ENCODE results near the gene SEC24D. TPM values are rescaled to one million over a fixed set of nuclear protein-coding genes. Genes with fewer than 3 reads are reported as not detected.

The SEC24D gene
- total and polyA plus RNA-seq, 2 of the 8 experiments (the other 6 are each of a cell fraction or from before 2014, with no cell fraction given), result 28.9 to 91.6 TPM

DNA sequence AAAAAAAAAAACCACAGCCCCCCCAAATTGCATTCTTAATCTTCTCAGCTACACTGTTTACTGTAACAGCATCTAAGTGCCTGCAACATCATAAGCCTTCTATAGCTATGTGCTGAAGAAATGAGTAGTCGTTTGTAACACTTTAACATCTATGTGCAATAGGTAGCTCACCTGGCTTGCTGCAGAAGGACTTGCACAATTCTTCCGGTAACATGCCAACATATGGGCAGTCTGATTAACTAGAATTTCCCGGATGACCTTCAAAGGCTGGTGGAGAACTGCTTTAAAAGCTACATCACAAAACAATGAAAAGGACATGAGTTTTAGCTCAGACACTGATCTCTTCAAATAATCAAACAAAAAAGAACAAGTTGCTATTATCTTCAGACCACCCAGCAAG lies 97.8 kb downstream of the SEC24D start:
- H3K79me2 ChIP-seq (ENCODE audit: control insufficient read depth in 1 of 2, insufficient read depth in 2 of 2, low read length in 2 of 2), result no peaks in the 10 kb centered on the region
- peak overlapping the region in 1 of 4 experiments; percentile 34; a peak in 1 of 7 replicates for H3K9ac ChIP-seq (replicated peaks in 1 of 4; ENCODE audit: extremely low read depth in 1 of 4, low read depth in 3 of 4, low read length in 3 of 4)
- no peak overlapping the region for H3K56ac ChIP-seq (replicated peaks; ENCODE audit: insufficient read length, low read depth, low read length)
- FAIRE-seq (no peak), DNase-seq (ENCODE audit: low read depth in 1 of 2, low spot score in 2 of 2) (no peak)
- H2BK15ac ChIP-seq (ENCODE audit: low read length), result no peak overlapping the region
- H2BK20ac ChIP-seq (ENCODE audit: low read length), result no peak overlapping the region
- H4K8ac ChIP-seq (ENCODE audit: extremely low read depth, insufficient read depth, low read length), result no peak overlapping the region
- no peaks in the 10 kb centered on the region for H3K27me3 ChIP-seq (replicated peaks in 1 of 4; ENCODE audit: control insufficient read depth in 3 of 4, extremely low read depth in 1 of 4, insufficient read depth in 3 of 4, low read length in 3 of 4)
- no peak overlapping the region for H3K23ac ChIP-seq (ENCODE audit: insufficient read length)
- H2AK5ac ChIP-seq (ENCODE audit: low read depth, low read length), result no peak overlapping the region
- H2AFZ ChIP-seq (ENCODE audit: low read length), result no peak overlapping the region
- H3K9me3 ChIP-seq (ENCODE audit: insufficient read depth in 2 of 2, low read depth in 1 of 2, low read length in 1 of 2), result no peaks in the 10 kb centered on the region
- no peak overlapping the region for H4K5ac ChIP-seq (ENCODE audit: insufficient read length, low read depth, low read length)
- ChIA-PET CTCF (ENCODE audit: partially characterized antibody) (interaction anchor here (1.6 to 2.6 kb wide), 2 partner anchors 9 to 153 kb away, joined by 5 to 7 read pairs; no protein-coding TSS in a partner anchor), POLR2A (ENCODE audit: partially characterized antibody) (no interaction called here)
- no peak overlapping the region for H3K18ac ChIP-seq (ENCODE audit: extremely low read depth, low read length)
- H4K91ac ChIP-seq (replicated peaks; ENCODE audit: insufficient read length, low read length), result no peak overlapping the region
- no peak overlapping the region for H3K27ac ChIP-seq (ENCODE audit: low read depth, low read length)
- no peak overlapping the region for H3K14ac ChIP-seq (ENCODE audit: insufficient read length)
- no peaks in the 10 kb centered on the region for H3K4me1 ChIP-seq (replicated peaks in 1 of 4; ENCODE audit: control insufficient read depth in 3 of 4, insufficient read depth in 4 of 4, low read length in 3 of 4)
- no peak overlapping the region for H2BK120ac ChIP-seq (replicated peaks; ENCODE audit: low read depth, low read length)
- no peak overlapping the region for H3K4me2 ChIP-seq (ENCODE audit: insufficient read depth in 1 of 2, low read depth in 2 of 2, low read length in 2 of 2)
- TF ChIP-seq, protein P1, sequence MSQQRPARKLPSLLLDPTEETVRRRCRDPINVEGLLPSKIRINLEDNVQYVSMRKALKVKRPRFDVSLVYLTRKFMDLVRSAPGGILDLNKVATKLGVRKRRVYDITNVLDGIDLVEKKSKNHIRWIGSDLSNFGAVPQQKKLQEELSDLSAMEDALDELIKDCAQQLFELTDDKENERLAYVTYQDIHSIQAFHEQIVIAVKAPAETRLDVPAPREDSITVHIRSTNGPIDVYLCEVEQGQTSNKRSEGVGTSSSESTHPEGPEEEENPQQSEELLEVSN (IDR thresholded peaks at IDR 0.05), result no peak
- TF ChIP-seq POU5F1 (IDR thresholded peaks at IDR 0.05; ENCODE audit: low read depth, low read length), result no peak
- TF ChIP-seq RBBP5 (IDR thresholded peaks at IDR 0.05; ENCODE audit: borderline replicate concordance, low read depth, low read length), result no peak
- TF ChIP-seq SRF (IDR thresholded peaks at IDR 0.05; ENCODE audit: low read depth, low read length), result no peak
- no peak for TF ChIP-seq KDM5A (IDR thresholded peaks at IDR 0.05; ENCODE audit: low read length)
- TF ChIP-seq EP300 (IDR thresholded peaks at IDR 0.05; ENCODE audit: borderline replicate concordance in 1 of 2, low read depth in 2 of 2, low read length in 2 of 2), result no peak
- TF ChIP-seq ZNF274 (IDR thresholded peaks at IDR 0.05; ENCODE audit: borderline replicate concordance, extremely low read depth, low read length), result no peak
- TF ChIP-seq TEAD4 (IDR thresholded peaks at IDR 0.05; ENCODE audit: low read depth, low read length), result no peak
- no peak for TF ChIP-seq RFX5 (IDR thresholded peaks at IDR 0.05; ENCODE audit: borderline replicate concordance, low read depth, low read length)
- no peak for TF ChIP-seq TAF1 (IDR thresholded peaks at IDR 0.05; ENCODE audit: low read depth, low read length)
- no peak for TF ChIP-seq JUND (IDR thresholded peaks at IDR 0.05; ENCODE audit: low read length)
- no peak for TF ChIP-seq CHD1 (IDR thresholded peaks at IDR 0.05; ENCODE audit: low read depth, low read length)
- TF ChIP-seq SP2 (IDR thresholded peaks at IDR 0.05; ENCODE audit: low read length), result no peak
- H2BK12ac ChIP-seq (ENCODE audit: low read depth, low read length), result no peak overlapping the region
- H2BK5ac ChIP-seq (ENCODE audit: low read depth, low read length), result no peak overlapping the region
- H3K4me3 ChIP-seq (ENCODE audit: extremely low read depth in 1 of 4, insufficient read depth in 2 of 4, low read depth in 3 of 4, low read length in 4 of 4), result no peak overlapping the region
- H3K4ac ChIP-seq (replicated peaks; ENCODE audit: insufficient read length, low read depth, low read length), result no peak overlapping the region
- no peaks in the 10 kb centered on the region for H3K23me2 ChIP-seq (ENCODE audit: low read depth, low read length)
- peaks cover 14 to 52% (median 36%) of the 10 kb centered on the region in 4 experiments for H3K36me3 ChIP-seq (ENCODE audit: control insufficient read depth in 2 of 4, insufficient read depth in 4 of 4, low read length in 3 of 4)
- H4K20me1 ChIP-seq (replicated peaks in 1 of 2; ENCODE audit: control insufficient read depth in 1 of 2, insufficient read depth in 2 of 2, low read length in 2 of 2), result no peaks in the 10 kb centered on the region
- 94% methylated on average over 3 of the region's 3 CpGs; no CpG with 5 or more reads in 1 of the 2 experiments for WGBS, 2 experiments (ENCODE audit: extremely low coverage in 1 of 2, insufficient coverage in 1 of 2, insufficient read length in 1 of 2, insufficient replicate concordance in 2 of 2, low coverage in 1 of 2, low lambda C conversion rate in 2 of 2, missing lambda C conversion rate in 1 of 2)
- H3K79me1 ChIP-seq (ENCODE audit: low read depth, low read length), result no peaks in the 10 kb centered on the region
